HG03095 (cell line): ENCODE data around the gene MYCN.
"Not testable (repeated sequence)": the region's sequence is repeated elsewhere in the genome, so short reads cannot be mapped to it uniquely, and the experiment has no call there.

Source experiments
- ATAC-seq: cut with Tn5 transposase; IDR thresholded peaks from one replicate; pipeline ENCODE4 v1.9.1; 2021; ENCODE audit warnings: moderate library complexity; ENCODE audit not compliant: unreplicated experiment

The MYCN gene

DNA sequence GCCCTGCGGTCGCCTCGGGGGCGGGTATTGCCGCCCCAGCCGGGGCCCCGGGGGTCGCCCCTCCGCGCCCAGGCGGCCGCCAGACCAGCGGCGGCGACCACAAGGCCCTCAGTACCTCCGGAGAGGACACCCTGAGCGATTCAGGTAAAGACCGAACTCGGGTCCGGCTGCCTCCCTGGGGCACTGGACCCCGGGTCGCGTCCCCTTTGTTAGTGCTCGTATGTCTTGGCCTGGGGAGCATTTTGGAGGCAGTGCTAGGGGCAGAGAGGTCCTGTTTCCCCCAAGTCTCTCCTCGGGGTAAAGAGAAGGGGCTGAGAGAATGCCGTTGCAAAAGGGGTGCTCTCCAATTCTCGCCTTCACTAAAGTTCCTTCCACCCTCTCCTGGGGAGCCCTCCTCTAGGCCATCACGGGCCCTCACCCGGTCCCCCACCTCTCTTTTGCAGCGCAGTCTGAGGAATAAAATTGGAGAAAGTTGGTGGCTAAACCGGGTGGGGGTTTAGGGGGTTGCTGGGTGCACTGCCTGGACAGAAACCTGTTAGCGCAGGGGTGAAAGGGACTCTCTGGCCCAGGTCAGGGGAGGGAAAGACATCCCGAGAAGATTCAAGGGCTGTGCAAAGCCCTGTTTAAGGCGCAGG lies 2.5 kb downstream of the MYCN start:
- ATAC-seq, result no peak

DNA sequence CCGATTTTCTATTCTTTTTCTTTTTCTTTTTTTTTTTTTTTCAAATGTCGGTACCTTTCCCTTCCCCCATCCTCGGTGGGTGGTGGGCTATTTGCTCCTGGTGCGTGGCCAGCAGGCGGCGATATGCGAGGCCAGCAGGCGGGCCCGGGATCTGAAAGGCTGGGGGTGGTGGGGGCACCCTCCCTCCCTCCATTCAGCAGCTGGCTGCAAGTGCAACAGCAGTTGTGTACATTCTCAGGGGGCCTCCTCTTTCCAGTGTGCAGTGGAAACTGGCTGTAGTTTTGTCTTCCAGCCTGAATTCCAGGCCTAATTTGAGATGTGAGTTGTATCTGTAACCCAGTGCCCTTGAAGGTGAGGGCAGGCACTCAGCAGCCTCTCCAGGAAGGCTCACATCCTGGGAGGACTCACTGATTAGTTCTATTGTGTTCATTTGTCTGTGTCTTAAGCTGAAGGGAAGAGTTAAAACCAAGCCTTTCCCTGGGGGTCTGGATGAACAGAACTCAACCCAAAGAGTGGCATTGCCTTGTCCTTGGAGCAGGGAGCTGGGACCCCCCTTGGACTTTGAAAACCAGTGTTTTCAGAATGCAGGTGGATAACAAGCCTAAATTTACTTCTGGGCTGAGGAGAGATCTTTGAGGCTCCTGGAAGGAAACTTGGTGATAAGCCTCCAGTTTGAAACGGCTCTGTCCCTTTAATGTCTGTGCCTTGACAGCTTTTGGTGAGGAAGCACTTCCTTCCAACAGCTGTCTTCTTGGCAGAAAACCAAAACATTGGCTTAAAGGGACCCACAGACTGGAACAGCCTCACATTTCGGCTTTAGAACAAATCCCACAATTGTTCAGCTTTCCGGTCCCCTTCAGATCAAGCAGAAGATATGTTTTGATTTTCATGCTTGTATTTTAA lies 3.3 kb downstream of the MYCN start:
- no peak for ATAC-seq

DNA sequence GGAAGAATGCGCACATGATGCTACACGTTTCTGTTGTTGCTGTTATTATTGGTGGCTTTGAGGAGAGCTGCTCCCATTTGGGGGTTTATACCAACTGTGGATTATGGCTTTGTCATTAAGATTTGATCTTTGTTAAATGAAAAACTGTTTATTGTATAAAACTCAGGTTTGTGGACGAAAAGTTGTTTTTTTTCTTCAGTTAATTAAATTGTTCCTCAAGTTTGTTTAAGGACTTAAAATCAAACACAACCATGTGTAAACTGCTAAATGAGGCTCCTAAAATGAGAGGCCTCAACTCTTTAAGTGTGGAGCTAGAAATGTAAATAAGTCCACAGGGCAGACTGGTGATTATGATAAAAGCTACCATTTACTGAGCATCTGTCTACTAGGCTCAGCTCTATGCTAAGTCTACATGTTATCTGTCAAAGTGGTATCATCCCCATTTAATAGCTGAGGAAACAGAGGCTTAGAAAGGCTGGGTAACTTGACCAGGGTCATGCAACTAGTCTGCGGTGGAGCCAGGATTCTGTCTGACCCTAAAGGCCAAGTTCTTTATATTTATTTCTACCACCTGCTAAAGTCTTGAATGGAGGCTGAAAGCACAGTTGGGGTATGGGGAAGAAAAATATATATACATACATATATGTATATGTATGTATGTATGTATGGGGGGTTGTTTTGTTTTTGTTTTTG lies 4.1 kb downstream of the MYCN start:
- no peak for ATAC-seq

DNA sequence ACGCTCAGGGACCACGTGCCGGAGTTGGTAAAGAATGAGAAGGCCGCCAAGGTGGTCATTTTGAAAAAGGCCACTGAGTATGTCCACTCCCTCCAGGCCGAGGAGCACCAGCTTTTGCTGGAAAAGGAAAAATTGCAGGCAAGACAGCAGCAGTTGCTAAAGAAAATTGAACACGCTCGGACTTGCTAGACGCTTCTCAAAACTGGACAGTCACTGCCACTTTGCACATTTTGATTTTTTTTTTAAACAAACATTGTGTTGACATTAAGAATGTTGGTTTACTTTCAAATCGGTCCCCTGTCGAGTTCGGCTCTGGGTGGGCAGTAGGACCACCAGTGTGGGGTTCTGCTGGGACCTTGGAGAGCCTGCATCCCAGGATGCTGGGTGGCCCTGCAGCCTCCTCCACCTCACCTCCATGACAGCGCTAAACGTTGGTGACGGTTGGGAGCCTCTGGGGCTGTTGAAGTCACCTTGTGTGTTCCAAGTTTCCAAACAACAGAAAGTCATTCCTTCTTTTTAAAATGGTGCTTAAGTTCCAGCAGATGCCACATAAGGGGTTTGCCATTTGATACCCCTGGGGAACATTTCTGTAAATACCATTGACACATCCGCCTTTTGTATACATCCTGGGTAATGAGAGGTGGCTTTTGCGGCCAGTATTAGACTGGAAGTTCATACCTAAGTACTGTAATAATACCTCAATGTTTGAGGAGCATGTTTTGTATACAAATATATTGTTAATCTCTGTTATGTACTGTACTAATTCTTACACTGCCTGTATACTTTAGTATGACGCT lies 5.8 kb downstream of the MYCN start:
- no peak for ATAC-seq

DNA sequence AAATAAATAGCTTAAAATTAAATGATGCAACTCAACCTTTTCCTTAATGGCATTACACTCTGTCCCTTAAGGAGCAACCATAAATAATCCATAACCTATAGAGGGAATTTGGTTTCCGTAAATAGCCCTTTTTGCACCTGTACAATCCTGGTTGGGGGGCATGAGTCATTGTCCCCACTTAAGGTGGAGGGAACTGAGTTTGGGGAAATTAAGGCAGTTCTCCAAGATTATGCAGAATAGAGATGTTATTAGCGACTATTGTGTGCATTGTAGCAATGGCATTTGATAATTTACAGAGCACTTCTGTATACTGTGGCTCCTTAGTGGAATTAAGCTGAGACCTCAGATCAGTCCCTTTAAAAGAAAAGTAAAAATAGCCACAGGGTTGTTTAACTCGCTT lies 6.6 kb downstream of the MYCN start:
- no peak for ATAC-seq

DNA sequence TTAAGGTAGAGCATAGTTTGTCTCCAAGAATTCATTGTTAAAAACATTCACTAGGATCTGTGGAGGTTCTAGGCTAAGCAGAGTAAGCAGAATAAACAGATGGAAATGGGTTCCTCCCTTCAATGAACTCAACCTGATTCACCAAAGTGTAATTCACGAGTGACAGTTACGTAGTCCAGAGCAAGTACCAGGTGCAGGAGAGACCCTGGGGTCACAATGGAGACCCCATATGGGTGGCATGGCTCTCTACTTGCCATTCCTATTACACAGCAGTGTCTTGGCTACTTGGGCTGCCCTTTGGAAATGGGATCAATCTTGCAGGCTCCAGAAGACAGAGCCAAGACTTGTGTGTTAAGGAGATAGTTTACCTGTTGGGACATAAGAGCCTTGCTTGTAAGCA lies 7.1 kb downstream of the MYCN start:
- ATAC-seq, result no peak

DNA sequence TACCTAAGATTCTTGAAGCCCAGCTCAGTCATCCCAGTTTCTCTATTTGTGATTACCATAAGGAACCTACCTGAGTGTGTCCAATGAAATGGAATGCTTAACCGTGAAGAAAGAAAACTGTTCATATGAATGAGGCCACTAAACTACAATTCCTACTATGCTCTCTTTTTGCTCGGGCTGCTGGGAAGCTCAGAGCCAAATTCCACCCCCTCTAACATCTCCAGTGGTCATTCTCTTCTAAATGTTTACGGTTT lies 8.3 kb downstream of the MYCN start:
- no peak for ATAC-seq

DNA sequence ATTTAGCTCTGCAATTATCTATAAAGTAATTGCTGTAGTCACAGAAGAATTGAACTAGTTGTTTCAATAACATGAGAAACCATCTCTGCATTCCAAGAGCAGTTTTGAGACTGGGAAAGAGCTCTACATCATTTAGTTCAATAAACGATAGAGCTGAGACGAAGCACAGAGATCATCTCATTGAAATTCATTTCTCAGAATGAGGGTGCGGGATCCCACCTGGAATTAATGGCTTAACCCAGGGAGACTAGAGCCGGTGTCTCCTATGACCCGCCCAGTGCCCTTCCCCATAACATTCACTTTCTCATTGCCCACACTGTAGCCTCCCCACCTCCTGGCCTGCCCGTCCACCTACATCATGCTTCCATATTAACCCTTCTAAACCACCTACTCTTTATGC lies 8.8 kb downstream of the MYCN start:
- ATAC-seq, result no peak

DNA sequence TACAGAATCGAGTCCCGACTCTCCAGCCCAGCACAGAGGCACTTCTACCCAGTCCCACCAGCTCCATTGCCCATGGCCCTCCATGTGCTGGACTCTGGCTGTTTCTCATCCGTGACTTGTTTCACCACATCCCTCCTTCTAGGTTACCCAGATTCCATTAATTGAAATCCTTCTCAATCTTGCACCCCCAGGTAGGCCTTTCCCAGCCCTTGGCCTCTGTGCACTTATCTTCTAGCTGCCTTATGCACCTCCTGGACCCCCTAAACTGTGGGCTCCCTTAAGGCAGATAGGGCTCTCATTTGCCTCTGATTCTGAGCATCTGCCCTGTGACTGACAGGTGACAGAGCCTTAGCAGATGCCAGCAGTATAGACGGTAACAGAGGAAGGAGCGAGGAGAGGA lies 9.2 kb downstream of the MYCN start:
- no peak for ATAC-seq

DNA sequence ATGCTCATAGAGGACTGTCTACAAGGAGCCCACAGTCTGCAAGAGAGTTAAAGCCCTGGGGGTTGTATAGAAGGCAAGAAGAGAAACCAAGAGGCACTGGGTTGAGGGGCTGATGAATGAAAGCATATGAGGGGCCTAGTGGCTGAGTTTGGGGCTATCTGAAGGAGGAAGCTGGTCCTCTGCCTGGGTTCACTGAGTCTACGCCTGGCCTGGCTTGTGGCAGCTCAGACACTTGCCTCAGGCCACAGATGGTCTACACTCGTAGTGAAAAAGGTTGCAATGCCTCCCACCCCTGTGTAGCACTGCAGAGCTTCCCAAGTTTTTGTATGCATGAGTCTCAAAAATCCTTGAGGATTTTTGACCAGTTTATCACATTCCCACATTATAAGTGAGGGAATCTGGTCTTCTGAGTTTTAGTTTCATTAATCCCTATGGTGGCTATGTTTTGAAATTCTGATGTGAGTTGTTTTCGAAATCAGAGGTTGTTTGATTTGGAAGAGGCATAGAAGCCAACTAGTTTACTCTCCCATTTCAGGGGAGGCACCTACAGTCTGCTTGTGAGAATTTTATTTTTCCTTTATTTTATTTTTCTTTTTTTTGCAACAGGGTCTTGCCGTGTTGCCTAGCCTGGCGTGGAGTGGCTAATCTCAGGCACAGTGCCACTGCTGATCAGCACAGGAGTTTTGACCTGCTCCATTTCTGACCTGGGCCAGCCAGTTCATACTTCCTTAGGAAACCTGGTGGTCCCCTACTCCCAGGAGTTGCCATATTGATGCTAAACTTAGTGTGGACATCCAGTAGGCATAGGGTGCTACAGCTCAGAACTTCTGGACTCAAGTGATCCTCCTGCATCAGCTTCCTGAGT lies 10.0 kb downstream of the MYCN start:
- no peak for ATAC-seq

DNA sequence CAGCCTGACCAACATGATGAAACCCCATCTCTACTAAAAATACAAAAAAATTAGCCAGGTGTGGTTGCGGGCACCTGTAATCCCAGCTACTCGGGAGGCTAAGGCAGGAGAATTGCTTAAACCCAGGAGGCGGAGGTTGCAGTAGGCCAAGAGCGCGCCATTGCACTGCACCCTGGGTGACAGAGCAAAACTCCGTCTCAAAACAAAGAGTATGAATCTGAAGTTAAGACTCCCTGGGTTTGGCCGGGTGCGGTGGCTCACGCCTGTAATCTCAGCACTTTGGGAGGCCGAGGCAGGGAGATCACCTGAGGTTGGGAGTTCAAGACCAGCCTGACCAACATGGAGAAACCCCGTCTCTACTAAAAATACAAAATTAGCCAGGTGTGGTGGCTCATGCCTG lies 11.6 kb downstream of the MYCN start:
- not testable (repeated sequence) for ATAC-seq

DNA sequence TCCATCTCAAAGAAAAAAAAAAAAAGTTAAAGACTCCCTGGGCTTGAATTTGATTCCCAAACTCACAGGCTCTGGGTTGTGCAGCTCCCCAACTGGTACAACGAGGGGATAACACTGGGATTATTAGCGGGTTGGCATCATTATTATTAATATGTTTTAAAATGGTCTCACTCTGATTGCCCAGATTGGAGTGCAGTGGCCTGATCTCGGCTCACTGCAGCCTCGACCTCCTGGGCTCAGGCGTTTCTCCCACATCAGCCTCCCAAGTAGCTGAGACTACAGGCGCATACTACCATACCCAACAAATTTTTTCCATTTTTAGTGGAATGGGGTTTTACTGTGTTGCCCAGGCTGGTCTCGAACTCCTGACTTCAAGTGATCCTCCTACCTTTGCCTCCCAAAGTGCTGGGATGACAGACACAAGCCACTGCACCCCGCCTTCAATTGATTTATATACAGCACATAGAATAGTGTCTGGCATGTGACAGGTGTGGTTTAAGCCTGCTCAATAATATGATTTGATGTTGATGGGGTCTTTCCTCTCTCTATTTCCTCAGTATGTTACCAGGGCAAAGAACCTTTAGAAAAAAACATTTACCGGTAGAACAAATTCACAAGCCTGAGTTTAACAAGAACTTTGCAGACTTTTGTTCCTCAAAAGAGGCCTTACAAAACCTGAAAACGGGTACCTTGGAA lies 12.2 kb downstream of the MYCN start:
- ATAC-seq, result no peak

DNA sequence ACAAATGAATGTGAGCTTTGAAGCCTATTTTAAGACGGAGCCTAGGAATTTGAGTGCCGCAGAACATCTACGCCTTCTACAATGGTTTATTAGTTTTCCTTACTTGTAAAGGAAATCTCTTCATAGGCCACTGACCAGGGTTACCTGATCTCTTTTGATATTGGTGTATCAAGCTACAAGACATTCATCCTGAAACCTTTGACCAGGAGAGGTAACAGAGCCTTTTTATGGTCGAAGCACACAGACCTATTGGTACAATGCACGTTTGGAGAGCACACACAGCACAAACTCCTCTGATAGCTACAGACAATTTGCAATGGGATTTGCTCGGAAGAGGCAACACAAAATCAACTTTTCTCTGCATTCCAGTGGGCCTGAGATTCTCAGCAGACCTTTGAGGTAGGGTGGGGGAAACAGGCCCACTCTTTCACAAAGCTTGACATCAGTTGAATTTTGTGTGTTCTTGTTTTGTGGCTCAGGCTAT lies 12.8 kb downstream of the MYCN start:
- ATAC-seq, result no peak

DNA sequence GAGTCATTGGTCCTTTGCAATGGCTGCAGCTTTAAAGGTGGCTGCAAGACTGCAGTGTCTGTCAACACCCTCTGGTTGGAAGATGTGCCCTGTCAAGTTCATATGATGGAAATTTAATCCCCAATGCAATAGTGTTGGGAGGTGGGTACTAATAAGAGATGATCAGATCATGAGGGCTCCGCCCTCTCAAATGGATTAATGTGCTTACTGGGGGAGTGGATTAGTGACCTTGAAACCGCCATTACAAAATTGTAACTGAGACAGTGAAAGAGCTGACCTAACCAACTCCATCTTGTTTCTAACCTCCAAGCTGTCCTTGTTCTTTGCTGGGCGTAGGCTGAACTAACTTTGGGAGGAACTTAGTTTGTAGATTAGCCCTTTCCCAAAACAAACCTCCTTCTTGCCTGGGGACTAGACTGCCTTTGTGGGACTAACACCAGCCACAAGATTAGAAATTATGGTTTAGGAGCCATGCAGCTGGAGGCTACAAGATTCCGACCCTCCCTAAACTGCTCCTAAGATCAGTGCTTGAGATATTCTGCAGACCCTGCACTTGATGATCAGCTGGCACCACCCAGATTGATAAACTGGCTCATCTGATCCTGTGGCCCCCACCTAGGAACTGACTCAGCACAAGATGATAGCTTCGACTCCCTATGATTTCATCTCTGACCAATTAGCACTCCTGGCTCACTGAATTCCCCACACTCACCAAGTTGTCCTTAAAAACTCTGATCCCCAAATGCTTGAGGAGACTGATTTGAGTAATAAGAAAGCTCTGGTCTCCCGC lies 13.7 kb downstream of the MYCN start:
- ATAC-seq, result no peak

DNA sequence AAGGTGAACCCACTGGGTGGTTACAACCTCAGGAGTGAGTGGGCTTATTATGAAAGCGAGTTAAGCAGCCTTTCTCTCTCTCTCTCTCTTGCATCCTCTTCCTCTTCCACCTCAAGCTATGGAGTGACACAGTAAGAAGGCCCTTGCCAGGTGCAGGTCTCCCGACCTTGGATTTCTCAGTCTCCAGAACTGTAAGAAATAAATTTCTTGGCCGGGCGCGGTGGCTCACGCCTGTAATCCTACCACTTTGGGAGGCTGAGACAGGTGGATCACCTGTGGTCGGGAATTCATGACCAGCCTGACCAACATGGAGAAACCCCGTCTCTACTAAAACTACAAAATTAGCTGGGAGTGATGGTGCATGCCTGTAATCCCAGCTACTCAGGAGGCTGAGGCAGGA lies 14.4 kb downstream of the MYCN start:
- ATAC-seq, result no peak

DNA sequence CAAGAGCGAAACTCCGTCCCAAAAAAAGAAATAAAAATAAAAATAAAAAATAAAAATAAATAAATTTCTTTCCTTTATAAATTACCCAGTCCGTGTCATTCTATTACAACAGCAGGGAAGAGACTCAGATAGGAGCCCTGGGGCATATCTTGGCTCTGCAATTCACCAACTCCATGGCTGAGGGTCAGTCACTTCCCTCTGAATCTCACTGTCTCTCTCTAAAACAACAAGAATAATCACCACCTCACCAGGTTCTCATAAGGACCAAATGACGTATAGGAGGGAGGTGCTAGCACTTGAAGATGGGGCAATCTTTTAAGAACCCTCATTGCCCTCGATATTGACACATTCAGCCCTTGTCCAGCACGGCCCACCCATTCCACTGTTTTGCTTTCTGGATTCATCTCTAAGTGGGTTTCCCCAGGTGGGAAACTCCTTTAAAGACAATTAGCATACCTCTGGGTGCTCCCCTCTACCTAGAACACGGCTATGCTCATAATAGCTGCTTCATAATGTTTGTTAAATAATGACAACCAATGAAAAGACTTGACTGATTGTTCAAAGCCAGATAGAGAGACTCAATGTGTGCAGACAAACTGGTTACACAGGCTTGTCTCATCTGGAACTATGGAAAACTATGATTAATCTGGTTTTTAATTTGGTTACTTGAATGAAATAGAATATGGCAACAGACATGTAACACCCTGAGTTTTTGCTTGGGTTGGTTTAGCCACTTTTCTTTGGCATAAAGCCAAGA lies 15.1 kb downstream of the MYCN start:
- no peak for ATAC-seq

DNA sequence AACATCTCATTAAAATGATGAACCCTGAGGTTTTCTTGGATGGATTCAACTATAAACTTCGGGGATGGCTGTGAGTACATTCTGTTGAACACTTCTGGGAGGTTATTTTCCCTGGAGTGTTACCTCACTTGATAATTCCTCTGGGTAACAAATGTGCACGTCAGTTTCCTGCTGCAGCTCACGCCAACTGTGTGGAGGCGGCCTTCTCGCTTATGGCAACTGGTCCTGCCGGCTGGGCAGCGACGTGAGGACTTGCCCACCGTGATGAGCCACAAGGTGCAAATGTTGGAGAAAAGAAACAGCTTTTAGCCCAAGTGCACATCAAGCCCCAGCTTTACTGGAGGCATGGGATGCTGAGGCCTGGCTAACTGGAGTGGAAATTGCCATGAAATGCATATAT lies 15.9 kb downstream of the MYCN start:
- no peak for ATAC-seq
